PC-3 (cell line): Measurements from ENCODE around the gene FAM168A. TPM values are rescaled to one million over a fixed set of nuclear protein-coding genes. Genes with fewer than 3 reads are reported as not detected.

Experiments
- ATAC-seq: fragments of 200-7000 bp; cut with Tn5 transposase; 2 replicates; pipeline ENCODE4 v1.9.1; 2020; ENCODE audit warnings: mild to moderate bottlenecking, moderate library complexity
- BruUV-seq: library from RNA; stranded (reverse); fragments of 400-500 nt; replicated peaks from 2 replicates; lab custom pipeline; 2021; lab: Mats Ljungman, UMichigan
- CTCF ChIA-PET: fragments of 300-600 bp; sonication (Branson Sonifier 250); formaldehyde crosslinking; loops from one replicate; lab custom pipeline; 2022; ENCODE audit warnings: antibody characterized with exemption; lab: Charles Lee
- POLR2A ChIA-PET: fragments of 300-600 bp; sonication (Branson Sonifier 250); formaldehyde crosslinking; loops from one replicate; lab custom pipeline; 2022; ENCODE audit warnings: antibody characterized with exemption; ENCODE audit not compliant: unreplicated experiment; lab: Charles Lee
- DNase-seq: peaks from one replicate; pipeline ENCODE4 v3.0.0-alpha.2; 2015
- H2AFZ ChIP-seq: fragments of 300-600 bp; sonication (generic); 2 replicates; pipeline ENCODE4 v1.6.0; 2016; ENCODE audit warnings: antibody characterized with exemption, low read length
- H3F3A ChIP-seq: fragments of 300-600 bp; sonication (generic); one replicate; pipeline ENCODE4 v1.6.0; 2017; ENCODE audit warnings: antibody characterized with exemption, low read length, control low read depth, mild to moderate bottlenecking; ENCODE audit not compliant: unreplicated experiment
- H3K27ac ChIP-seq: fragments of 300-600 bp; sonication (generic); 2 replicates; pipeline ENCODE4 v1.5.1; 2016; ENCODE audit warnings: mild to moderate bottlenecking, low read length
- H3K27me3 ChIP-seq: fragments of 300-600 bp; sonication (generic); 2 replicates; pipeline ENCODE4 v1.6.1; 2016; ENCODE audit warnings: low read length, mixed read lengths
- H3K36me3 ChIP-seq: fragments of 300-600 bp; sonication (generic); 2 replicates; pipeline ENCODE4 v1.6.1; 2016; ENCODE audit warnings: low read depth, mixed run types, low read length, mixed read lengths
- H3K4me1 ChIP-seq: fragments of 300-600 bp; sonication (generic); 2 replicates; pipeline ENCODE4 v1.5.1; 2016; ENCODE audit warnings: low read length; ENCODE audit not compliant: insufficient read depth
- H3K4me2 ChIP-seq: fragments of 300-600 bp; sonication (generic); 2 replicates; pipeline ENCODE4 v1.6.0; 2016; ENCODE audit warnings: low read length
- H3K4me3 ChIP-seq: fragments of 300-600 bp; sonication (generic); 2 replicates; pipeline ENCODE4 v1.5.1; 2016; ENCODE audit warnings: mild to moderate bottlenecking, low read length, mixed read lengths
- H3K79me2 ChIP-seq: fragments of 300-600 bp; sonication (generic); 2 replicates; pipeline ENCODE4 v1.6.1; 2017; ENCODE audit warnings: low read length, mixed read lengths
- H3K9ac ChIP-seq: fragments of 300-600 bp; sonication (generic); 2 replicates; pipeline ENCODE4 v1.6.0; 2016; ENCODE audit warnings: mild to moderate bottlenecking, low read length
- H3K9me2 ChIP-seq: fragments of 300-600 bp; sonication (generic); replicated peaks from 2 replicates; pipeline ENCODE4 v1.6.1; 2016; ENCODE audit warnings: mixed run types, low read length, mixed read lengths
- H3K9me3 ChIP-seq: fragments of 300-600 bp; sonication (generic); 2 replicates; pipeline ENCODE4 v1.6.1; 2016; ENCODE audit warnings: low read length, mixed read lengths
- H4K20me1 ChIP-seq: fragments of 300-600 bp; sonication (generic); 2 replicates; pipeline ENCODE4 v1.6.1; 2016; ENCODE audit warnings: low read length, mixed read lengths
- CTCF ChIP-seq: fragments of 300-600 bp; sonication (generic); conservative IDR thresholded peaks from 2 replicates; pipeline ENCODE4 v1.5.1; 2017; ENCODE audit warnings: antibody characterized with exemption, low read depth, mild to moderate bottlenecking, low read length
- EZH2 ChIP-seq: fragments of 300-600 bp; sonication (generic); IDR thresholded peaks from one replicate; pipeline ENCODE4 v1.6.1; 2017; ENCODE audit warnings: antibody characterized with exemption, mild to moderate bottlenecking, low read length; ENCODE audit not compliant: unreplicated experiment
- EZH2phosphoT487 ChIP-seq: fragments of 300-600 bp; sonication (generic); IDR thresholded peaks from 2 replicates; pipeline ENCODE4 v1.6.1; 2018; ENCODE audit warnings: mild to moderate bottlenecking, antibody characterized with exemption, low read length, borderline replicate concordance
- intact Hi-C: fragments of 100-400 bp; cut with micrococcal nuclease; formaldehyde crosslinking; loops from 2 replicates; pipeline ENCODE4 v1.9.0; 2023
- total RNA-seq: library from RNA; depleted of rRNA; stranded (reverse); fragments of >200 nt; gene quantifications from 2 replicates; pipeline ENCODE4 v1.2.3, GENCODE V29; 2014

FAM168A gene
- total RNA-seq, 1 experiment from 2014 or later: 24.5 TPM

- Histone ChIP-seq H3K4me1 (no peaks in the 10 kb centered on the region), H2AFZ (no peak overlapping the region), H3K27me3 (no peaks in the 10 kb centered on the region), H4K20me1 (no peaks in the 10 kb centered on the region), H3K79me2 (no peaks in the 10 kb centered on the region), H3F3A (no peaks in the 10 kb centered on the region), H3K36me3 (peaks cover 9% of the 10 kb centered on the region; the same call in 1 of the 2 replicates), H3K9me2 (no peaks in the 10 kb centered on the region), H3K4me2 (no peak overlapping the region), H3K4me3 (no peak overlapping the region), H3K9ac (no peak overlapping the region), H3K9me3 (no peaks in the 10 kb centered on the region), H3K27ac (no peak overlapping the region)
- no TSS peak for BruUV-seq
- TF ChIP-seq CTCF: no peak
- no peak for TF ChIP-seq EZH2
- no peak for TF ChIP-seq EZH2phosphoT487
- DNase-seq: no peak
- ChIA-PET CTCF (no interaction called here), POLR2A (no interaction called here)
- intact Hi-C loops: no loop called here
- no peak for ATAC-seq
These were observed 193.3 kb downstream of the FAM168A start for GRCh38 chr11:73404506-73405145.

GRCh38 chr11:73404048-73404447, 193.9 kb downstream of the FAM168A start:
- no peaks in the 10 kb centered on the region for H3K9me2 ChIP-seq
- no peak overlapping the region for H2AFZ ChIP-seq
- no peak overlapping the region for H3K4me3 ChIP-seq
- H3K4me1 ChIP-seq: no peaks in the 10 kb centered on the region
- H3F3A ChIP-seq: no peaks in the 10 kb centered on the region
- intact Hi-C loops: no loop called here
- ChIA-PET CTCF (no interaction called here), POLR2A (no interaction called here)
- no peak overlapping the region for H3K27ac ChIP-seq
- H4K20me1 ChIP-seq: no peaks in the 10 kb centered on the region
- no peak overlapping the region for H3K4me2 ChIP-seq
- ATAC-seq (peak; percentile 68), DNase-seq (peak; percentile 68)
- BruUV-seq: no TSS peak
- H3K27me3 ChIP-seq: no peaks in the 10 kb centered on the region
- TF ChIP-seq EZH2phosphoT487 (no peak), CTCF (peak; percentile 72), EZH2 (no peak)
- no peak overlapping the region for H3K9ac ChIP-seq
- H3K9me3 ChIP-seq: no peaks in the 10 kb centered on the region
- no peaks in the 10 kb centered on the region for H3K79me2 ChIP-seq
- H3K36me3 ChIP-seq: peaks cover 5% of the 10 kb centered on the region; the same call in 1 of the 2 replicates

- H3K4me2 ChIP-seq: no peak overlapping the region
- H3K79me2 ChIP-seq: no peaks in the 10 kb centered on the region
- H3K9me3 ChIP-seq: no peaks in the 10 kb centered on the region
- no peak overlapping the region for H2AFZ ChIP-seq
- intact Hi-C loops: loop anchor here (2.0 kb wide), 1 partner anchor 257 kb away; no protein-coding TSS in a partner anchor
- 0 out of 2 replicates have a peak, but pooled peaks cover 2% of the 10 kb centered on the region for H3K36me3 ChIP-seq
- BruUV-seq: no TSS peak
- H3K4me1 ChIP-seq: no peaks in the 10 kb centered on the region
- no peaks in the 10 kb centered on the region for H3K9me2 ChIP-seq
- ATAC-seq (no peak), DNase-seq (no peak)
- TF ChIP-seq CTCF (no peak), EZH2 (no peak), EZH2phosphoT487 (no peak)
- H3K4me3 ChIP-seq: no peak overlapping the region
- H3K27ac ChIP-seq: no peak overlapping the region
- ChIA-PET POLR2A (no interaction called here), CTCF (interaction anchor here (1.2 kb wide), 1 partner anchor 222 kb away, joined by 6 read pairs; no protein-coding TSS in a partner anchor)
- no peaks in the 10 kb centered on the region for H4K20me1 ChIP-seq
- no peaks in the 10 kb centered on the region for H3K27me3 ChIP-seq
- no peak overlapping the region for H3K9ac ChIP-seq
- no peaks in the 10 kb centered on the region for H3F3A ChIP-seq
These were observed 194.4 kb downstream of the FAM168A start for GRCh38 chr11:73403541-73403940.
